Keratinocyte (primary cell): ENCODE results near the gene RNLS. TPM values are rescaled to one million over a fixed set of nuclear protein-coding genes. Genes with fewer than 3 reads are reported as not detected.

Experiments
- DNase-seq: peaks from one replicate; pipeline ENCODE4 v3.0.0-alpha.2; 2011; ENCODE audit warnings: low read depth, missing footprints, low spot score
- FAIRE-seq: peaks from 2 replicates; lab custom pipeline; 2011; peaks lifted over from hg19 to GRCh38; lab: Jason Lieb, UNC
- H2AFZ ChIP-seq: 2 replicates; pipeline ENCODE4 v1.6.0; 2012; ENCODE audit warnings: low read length, control low read depth, inconsistent platforms; ENCODE audit not compliant: control insufficient read depth
- H3K27ac ChIP-seq: 2 replicates; pipeline ENCODE4 v1.5.1; 2011; ENCODE audit warnings: low read length; ENCODE audit not compliant: control insufficient read depth, insufficient read depth
- H3K27me3 ChIP-seq: 3 replicates; pipeline ENCODE4 v1.6.0; 2011; ENCODE audit warnings: low read length; ENCODE audit not compliant: control insufficient read depth, insufficient read depth; ENCODE audit errors: extremely low read depth
- H3K36me3 ChIP-seq, 2 experiments: 2 replicates in 1 of 2; 3 replicates in 1 of 2; pipeline ENCODE4 v1.5.1; 2011; ENCODE audit warnings: low read length in 2 of 2, mild to moderate bottlenecking in 1 of 2; ENCODE audit not compliant: control insufficient read depth in 2 of 2, insufficient read depth in 2 of 2; ENCODE audit errors: extremely low read depth in 1 of 2
- H3K4me1 ChIP-seq: 3 replicates; pipeline ENCODE4 v1.5.1; 2011; ENCODE audit warnings: low read length; ENCODE audit not compliant: control insufficient read depth, insufficient read depth; ENCODE audit errors: extremely low read depth
- H3K4me2 ChIP-seq: 3 replicates; pipeline ENCODE4 v1.6.0; 2011; ENCODE audit warnings: low read depth, low read length; ENCODE audit not compliant: control insufficient read depth, insufficient read depth; ENCODE audit errors: extremely low read depth
- H3K4me3 ChIP-seq, 3 experiments: fragments of 200-600 bp in 1 of 3; sonication (generic) in 1 of 3; 2 replicates in 2 of 3; 3 replicates in 1 of 3; pipeline ENCODE4 v1.5.1; 2011 to 2016; ENCODE audit warnings: low read length in 3 of 3, mild to moderate bottlenecking in 3 of 3, control low read depth in 2 of 3, inconsistent platforms in 1 of 3, low read depth in 1 of 3, mixed read lengths in 1 of 3, mixed run types in 1 of 3, moderate library complexity in 1 of 3; ENCODE audit not compliant: control insufficient read depth in 2 of 3, insufficient read depth in 2 of 3; ENCODE audit errors: extremely low read depth in 1 of 3
- H3K79me2 ChIP-seq: 2 replicates; pipeline ENCODE4 v1.6.0; 2012; ENCODE audit warnings: low read length; ENCODE audit not compliant: control insufficient read depth, insufficient read depth
- H3K9ac ChIP-seq: 3 replicates; pipeline ENCODE4 v1.6.0; 2011; ENCODE audit warnings: low read length; ENCODE audit not compliant: control insufficient read depth, insufficient read depth; ENCODE audit errors: extremely low read depth
- H3K9me1 ChIP-seq: 3 replicates; pipeline ENCODE4 v1.6.0; 2011; ENCODE audit warnings: low read length; ENCODE audit not compliant: control insufficient read depth, insufficient read depth; ENCODE audit errors: extremely low read depth
- H3K9me3 ChIP-seq: 2 replicates; pipeline ENCODE4 v1.5.1; 2012; ENCODE audit warnings: low read depth, low read length; ENCODE audit not compliant: control insufficient read depth
- H4K20me1 ChIP-seq: 3 replicates; pipeline ENCODE4 v1.6.0; 2011; ENCODE audit warnings: low read length; ENCODE audit not compliant: control insufficient read depth, insufficient read depth; ENCODE audit errors: extremely low read depth
- EZH2 ChIP-seq: IDR thresholded peaks from one replicate; pipeline ENCODE4 v1.6.1; 2012; ENCODE audit warnings: inconsistent platforms, mild to moderate bottlenecking, low read length, moderate library complexity
- dilution Hi-C: fragments of 300-500 bp; cut with MboI; formaldehyde crosslinking; loops from one replicate; pipeline ENCODE4 v1.7.0; 2020; ENCODE audit warnings: low sequenced_read_pairs; ENCODE audit not compliant: extremely low pct_ligation_motif_present
- polyA plus RNA-seq, 5 experiments: library from polyadenylated mRNA; depleted of rRNA in 3 of 5; stranded (reverse) in 3 of 5; stranded (forward) in 1 of 5; unstranded in 1 of 5; fragments of >200 nt; gene quantifications; 1 replicate in 1 of 5; 2 replicates in 3 of 5; 3 replicates in 1 of 5; pipeline versions ENCODE4 v1.2.1 to v1.2.3, GENCODE V29; 2011 to 2012; ENCODE audit warnings: missing spikeins in 2 of 5, low read depth in 1 of 5, low replicate concordance in 1 of 5
- TF ChIP-seq, protein P1 (sequence below), 3 experiments: IDR thresholded peaks in 1 of 3; conservative IDR thresholded peaks in 1 of 3; optimal IDR thresholded peaks in 1 of 3; 2 replicates in 2 of 3; 3 replicates in 1 of 3; pipeline versions ENCODE3 to v1.5.1; 2011; ENCODE audit warnings: low read length in 3 of 3, mild to moderate bottlenecking in 3 of 3, moderate library complexity in 2 of 3, control low read depth in 1 of 3, inconsistent platforms in 1 of 3; ENCODE audit not compliant: insufficient read depth in 2 of 3; ENCODE audit errors: extremely low read depth in 1 of 3

Gene RNLS
- polyA plus RNA-seq, 1 donor (not counting 4 experiments of a cell fraction or from before 2014, with no cell fraction given) = 6.8 TPM

DNA sequence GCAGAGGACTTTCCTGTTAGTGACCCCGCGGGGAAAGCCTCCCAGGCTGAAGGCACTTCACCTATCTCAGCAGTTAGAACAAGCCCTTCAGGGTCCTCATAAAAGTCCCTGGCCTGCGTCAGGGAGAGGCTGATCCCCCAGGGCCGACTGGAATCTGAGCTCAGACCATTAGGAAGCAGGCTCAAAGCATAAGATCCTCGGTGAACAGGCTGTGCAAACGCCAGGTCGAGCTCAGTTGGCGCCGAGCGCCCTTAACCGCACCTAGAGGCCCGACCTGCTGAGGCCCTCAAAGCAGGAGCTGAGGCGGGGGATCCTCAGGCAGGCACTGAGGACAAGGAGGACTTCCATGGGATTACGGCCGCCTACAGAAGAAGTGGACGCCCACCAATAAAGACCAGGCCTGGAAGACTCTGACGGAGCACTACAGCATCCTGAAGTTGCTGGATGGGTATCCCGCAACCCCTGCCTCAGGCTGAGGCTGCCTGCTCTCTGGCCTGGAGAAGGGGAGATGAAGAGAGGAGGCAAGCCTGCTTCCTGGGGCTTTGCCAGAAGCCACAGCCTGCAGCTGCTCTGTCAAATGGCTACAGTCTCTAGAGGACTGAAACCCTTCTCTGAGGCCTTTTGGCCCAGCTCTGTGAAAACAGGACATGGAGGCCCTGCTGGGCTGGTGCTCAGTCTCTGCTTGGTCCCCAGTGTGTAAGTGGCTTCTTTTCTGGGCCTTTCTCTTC lies 33.3 kb upstream of the RNLS start:
- Histone ChIP-seq H3K36me3 (no peaks in the 10 kb centered on the region), H3K4me3 (no peak overlapping the region), H3K9ac (no peak overlapping the region), H3K79me2 (no peaks in the 10 kb centered on the region), H3K4me2 (no peak overlapping the region), H3K9me3 (no peaks in the 10 kb centered on the region), H3K27me3 (no peaks in the 10 kb centered on the region), H2AFZ (no peak overlapping the region), H3K9me1 (no peaks in the 10 kb centered on the region), H3K27ac (no peak overlapping the region), H3K4me1 (no peaks in the 10 kb centered on the region), H4K20me1 (no peaks in the 10 kb centered on the region)
- no peak for DNase-seq
- no peak for FAIRE-seq
- dilution Hi-C loops = no loop called here
- TF ChIP-seq, protein P1, sequence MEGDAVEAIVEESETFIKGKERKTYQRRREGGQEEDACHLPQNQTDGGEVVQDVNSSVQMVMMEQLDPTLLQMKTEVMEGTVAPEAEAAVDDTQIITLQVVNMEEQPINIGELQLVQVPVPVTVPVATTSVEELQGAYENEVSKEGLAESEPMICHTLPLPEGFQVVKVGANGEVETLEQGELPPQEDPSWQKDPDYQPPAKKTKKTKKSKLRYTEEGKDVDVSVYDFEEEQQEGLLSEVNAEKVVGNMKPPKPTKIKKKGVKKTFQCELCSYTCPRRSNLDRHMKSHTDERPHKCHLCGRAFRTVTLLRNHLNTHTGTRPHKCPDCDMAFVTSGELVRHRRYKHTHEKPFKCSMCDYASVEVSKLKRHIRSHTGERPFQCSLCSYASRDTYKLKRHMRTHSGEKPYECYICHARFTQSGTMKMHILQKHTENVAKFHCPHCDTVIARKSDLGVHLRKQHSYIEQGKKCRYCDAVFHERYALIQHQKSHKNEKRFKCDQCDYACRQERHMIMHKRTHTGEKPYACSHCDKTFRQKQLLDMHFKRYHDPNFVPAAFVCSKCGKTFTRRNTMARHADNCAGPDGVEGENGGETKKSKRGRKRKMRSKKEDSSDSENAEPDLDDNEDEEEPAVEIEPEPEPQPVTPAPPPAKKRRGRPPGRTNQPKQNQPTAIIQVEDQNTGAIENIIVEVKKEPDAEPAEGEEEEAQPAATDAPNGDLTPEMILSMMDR (optimal IDR thresholded peaks at IDR 0.05 in 1 of 3, IDR thresholded peaks at IDR 0.05 in 1 of 3, conservative IDR thresholded peaks at IDR 0.05 in 1 of 3; ENCODE audit: extremely low read depth in 1 of 3, insufficient read depth in 2 of 3, low read length in 3 of 3) = no peak

DNA sequence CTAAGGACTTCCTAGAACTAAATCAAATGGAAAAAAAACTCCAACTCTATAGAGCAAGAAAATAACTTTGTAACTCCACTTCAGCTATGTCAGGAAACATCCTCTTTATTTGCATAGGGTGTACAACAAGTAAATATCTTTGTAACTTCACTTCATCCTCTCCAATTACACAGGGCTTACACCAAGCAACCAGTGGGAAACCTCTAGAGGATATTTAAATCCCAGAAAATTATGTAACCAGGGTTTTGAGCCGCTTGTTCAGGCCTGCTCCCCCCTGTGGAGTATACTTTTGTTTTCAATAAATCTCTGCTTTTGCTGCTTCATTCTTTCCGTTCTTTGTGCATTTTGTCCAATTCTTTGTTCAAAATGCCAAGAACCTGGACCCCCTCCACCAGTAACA lies 25.7 kb upstream of the RNLS start:
- H4K20me1 ChIP-seq = no peaks in the 10 kb centered on the region
- no peak overlapping the region for H3K4me3 ChIP-seq
- H3K9ac ChIP-seq = no peak overlapping the region
- no peaks in the 10 kb centered on the region for H3K27me3 ChIP-seq
- no peaks in the 10 kb centered on the region for H3K79me2 ChIP-seq
- DNase-seq (no peak), FAIRE-seq (peak; percentile 23)
- H3K9me1 ChIP-seq = no peaks in the 10 kb centered on the region
- H3K4me2 ChIP-seq = no peak overlapping the region
- TF ChIP-seq, protein P1 (optimal IDR thresholded peaks at IDR 0.05 in 1 of 3, IDR thresholded peaks at IDR 0.05 in 1 of 3, conservative IDR thresholded peaks at IDR 0.05 in 1 of 3; ENCODE audit: extremely low read depth in 1 of 3, insufficient read depth in 2 of 3, low read length in 3 of 3) = no peak
- no peak for TF ChIP-seq EZH2
- H3K36me3 ChIP-seq = no peaks in the 10 kb centered on the region
- no peak overlapping the region for H3K27ac ChIP-seq
- H3K4me1 ChIP-seq = no peaks in the 10 kb centered on the region
- no peaks in the 10 kb centered on the region for H3K9me3 ChIP-seq
- dilution Hi-C loops = no loop called here
- no peak overlapping the region for H2AFZ ChIP-seq
